Measurements from ENCODE around the gene BANF1.

DNA sequence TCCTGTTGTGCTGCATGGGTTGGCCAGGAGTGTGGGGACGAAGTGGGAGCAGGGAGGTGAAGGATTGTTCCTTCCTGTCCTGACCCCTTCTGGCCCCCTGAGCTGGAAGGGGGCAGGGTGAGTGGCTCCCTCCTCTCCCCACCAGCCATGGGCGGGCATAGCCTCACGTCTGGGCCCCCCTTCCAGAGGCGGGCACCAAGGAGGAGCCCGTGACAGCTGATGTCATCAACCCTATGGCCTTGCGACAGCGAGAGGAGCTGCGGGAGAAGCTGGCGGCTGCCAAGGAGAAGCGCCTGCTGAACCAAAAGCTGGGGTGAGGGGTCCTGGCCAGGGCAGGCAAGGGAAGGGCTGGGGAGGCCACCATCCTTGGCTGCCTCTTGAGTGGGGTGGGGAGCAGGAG lies 37.4 kb upstream of the BANF1 start:
- TF ChIP-seq POLR2AphosphoS5 (IDR thresholded peaks at IDR 0.05; ENCODE audit: insufficient read depth in 1 of 2, low read depth in 1 of 2) (no peak), CTCF (IDR thresholded peaks at IDR 0.05) (no peak)
